Lower leg skin (tissue), 4 donors: ENCODE data around the gene COL15A1. TPM values are rescaled to one million over a fixed set of nuclear protein-coding genes. Genes with fewer than 3 reads are reported as not detected.

Experiments used
- DNase-seq, 2 donors: peaks; one replicate each; pipeline ENCODE4 v3.0.0-alpha.2; 2019; ENCODE audit warnings: low spot score in 2 of 2
- H3K4me3 ChIP-seq: fragments of 200-600 bp; sonication (generic); 2 replicates; pipeline ENCODE4 v1.5.1; 2017; ENCODE audit warnings: mild to moderate bottlenecking, low read depth; ENCODE audit not compliant: poor library complexity, severe bottlenecking
- CTCF ChIP-seq, 3 donors: fragments of 450-650 bp; IDR thresholded peaks; one replicate each; pipeline ENCODE4 v1.5.1; 2016; ENCODE audit warnings: antibody characterized with exemption in 3 of 3, mild to moderate bottlenecking in 3 of 3, moderate library complexity in 2 of 3
- POLR2A ChIP-seq, 2 donors: fragments of 450-650 bp; IDR thresholded peaks; one replicate each; pipeline ENCODE4 v1.6.1; 2016 to 2017; ENCODE audit warnings: antibody characterized with exemption in 2 of 2, mild to moderate bottlenecking in 1 of 2, moderate library complexity in 1 of 2
- WGBS, 2 donors: methylation state at CpG; one replicate each; pipeline ENCODE4 v1.1.5; 2018; 5-methylcytosine and 5-hydroxymethylcytosine counted together
- intact Hi-C: fragments of 100-400 bp; cut with DNase I; formaldehyde crosslinking; loops from one replicate; pipeline ENCODE4 v1.15.0; 2023; ENCODE audit warnings: low total_unique reads
- total RNA-seq, 4 donors: library from RNA; depleted of rRNA; stranded (reverse); fragments of >200 nt; gene quantifications; one replicate each; pipeline ENCODE4 v1.1.0, GENCODE V29; 2016

Gene COL15A1
- total RNA-seq, 4 donors from 2014 or later: 2.3 to 14.1 (median 8.3) TPM

- intact Hi-C loops: no loop called here
- H3K4me3 ChIP-seq: no peak overlapping the region
- TF ChIP-seq POLR2A (IDR thresholded peaks at IDR 0.05) (no peak), CTCF (IDR thresholded peaks at IDR 0.05) (no peak)
- no peak for DNase-seq
These were observed 67.5 kb downstream of the COL15A1 start for GRCh38 chr9:99011161-99011709.

DNA sequence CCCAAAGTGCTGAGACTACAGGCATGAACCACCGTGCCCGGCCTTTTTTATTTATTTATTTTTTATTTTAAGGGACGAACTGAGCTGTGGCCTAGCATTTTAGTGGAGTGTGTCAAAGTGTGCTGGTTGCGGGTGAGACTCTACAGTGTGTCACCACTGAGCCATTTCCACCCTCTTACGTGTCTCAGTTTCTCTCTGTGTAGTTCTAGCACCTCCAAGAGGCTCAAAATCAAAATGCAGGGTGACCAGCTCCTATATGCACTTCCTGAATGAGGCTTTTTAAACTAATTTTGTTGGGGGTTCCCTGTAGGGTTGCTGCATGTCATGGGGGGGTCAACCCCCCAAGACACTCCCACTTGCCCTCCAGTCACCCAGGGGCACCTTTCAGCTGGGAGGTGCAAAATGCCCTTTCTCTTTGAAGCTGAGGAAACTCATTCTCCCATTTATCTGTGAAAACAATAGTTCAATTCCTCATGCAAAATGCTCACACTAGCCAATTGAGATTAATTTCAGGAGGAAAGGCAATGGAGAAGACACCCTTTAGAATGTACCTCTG lies 69.3 kb downstream of the COL15A1 start:
- WGBS, 2 donors: 77 to 89% methylated on average over 5 of the region's 5 CpGs
- TF ChIP-seq POLR2A (IDR thresholded peaks at IDR 0.05) (no peak), CTCF (IDR thresholded peaks at IDR 0.05) (no peak)
- intact Hi-C loops: no loop called here
- H3K4me3 ChIP-seq: no peak overlapping the region
- no peak for DNase-seq

- H3K4me3 ChIP-seq: no peak overlapping the region
- no peak for DNase-seq
- WGBS, 2 donors: 81% methylated on average over 4 of the region's 4 CpGs
- intact Hi-C loops: no loop called here
- TF ChIP-seq POLR2A (IDR thresholded peaks at IDR 0.05): no peak
- no peak for TF ChIP-seq CTCF (IDR thresholded peaks at IDR 0.05)
These were observed 69.8 kb downstream of the COL15A1 start for GRCh38 chr9:99013550-99013949.

DNA sequence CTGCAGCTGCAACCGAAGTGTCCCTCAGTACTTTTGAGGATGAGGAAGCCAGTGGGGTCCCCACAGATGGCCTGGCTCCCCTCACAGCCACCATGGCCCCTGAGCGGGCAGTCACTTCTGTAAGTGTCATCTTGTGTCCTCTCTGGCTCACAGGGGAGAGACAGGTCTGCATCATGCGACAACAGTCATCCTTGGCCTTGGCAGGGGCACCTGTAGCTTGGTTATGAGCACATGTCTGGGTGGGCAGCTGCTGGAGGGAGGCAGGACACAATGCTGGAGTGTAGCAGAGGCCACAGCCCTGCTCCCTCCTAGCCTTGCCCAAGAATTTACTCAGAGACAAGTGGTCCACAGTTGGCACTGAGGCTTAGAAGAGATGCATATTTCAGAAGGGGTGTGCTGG lies 71.7 kb downstream of the COL15A1 start:
- TF ChIP-seq POLR2A (IDR thresholded peaks at IDR 0.05) (no peak), CTCF (IDR thresholded peaks at IDR 0.05) (no peak)
- no peak for DNase-seq
- no peak overlapping the region for H3K4me3 ChIP-seq
- 96 to 97% methylated on average over 3 of the region's 3 CpGs for WGBS, 2 donors
- intact Hi-C loops: no loop called here

- intact Hi-C loops: no loop called here
- WGBS, 2 donors: 84 to 96% methylated on average over 4 of the region's 4 CpGs
- no peak overlapping the region for H3K4me3 ChIP-seq
- no peak for TF ChIP-seq POLR2A (IDR thresholded peaks at IDR 0.05)
- TF ChIP-seq CTCF (IDR thresholded peaks at IDR 0.05): no peak
- DNase-seq: no peak
These were observed 72.2 kb downstream of the COL15A1 start for GRCh38 chr9:99015890-99016289.
